Umbilical cord (tissue), 2 donors: Measurements from ENCODE around the gene IGSF5. TPM values are rescaled to one million over a fixed set of nuclear protein-coding genes. Genes with fewer than 3 reads are reported as not detected.
"Not testable (repeated sequence)": the region's sequence is repeated elsewhere in the genome, so short reads cannot be mapped to it uniquely, and the experiment has no call there.

Source experiments
- DNase-seq: peaks from one replicate; pipeline ENCODE4 v3.0.0-alpha.2; 2015; ENCODE audit warnings: low spot score
- total RNA-seq: library from RNA; depleted of rRNA; stranded (reverse); fragments of >200 nt; gene quantifications from one replicate; pipeline ENCODE4 v1.2.3, GENCODE V29; 2014; ENCODE audit warnings: low replicate concordance; ENCODE audit not compliant: insufficient read depth

Gene IGSF5
- total RNA-seq, 1 donor from 2014 or later: 2.6 TPM

DNA sequence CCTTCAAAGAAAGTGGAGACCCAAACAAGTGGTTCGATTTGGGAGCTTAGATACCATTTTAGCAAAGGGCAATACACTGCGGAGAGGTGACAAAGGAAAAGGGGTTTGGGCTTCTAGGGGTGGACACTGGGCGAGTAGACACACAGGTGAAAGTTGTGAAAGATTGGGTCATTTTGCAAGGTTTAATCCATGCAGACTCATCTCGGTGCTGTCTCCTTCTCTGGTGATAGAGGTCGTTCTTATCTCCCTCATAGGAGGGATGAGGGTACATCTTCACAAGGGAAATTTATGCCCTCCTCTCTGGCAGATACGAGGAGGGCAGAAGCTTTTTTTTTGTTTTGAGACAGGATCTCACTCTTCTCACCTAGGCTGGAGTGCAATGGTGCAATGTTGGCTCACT is 6.4 kb upstream of the IGSF5 start:
- no peak for DNase-seq

DNA sequence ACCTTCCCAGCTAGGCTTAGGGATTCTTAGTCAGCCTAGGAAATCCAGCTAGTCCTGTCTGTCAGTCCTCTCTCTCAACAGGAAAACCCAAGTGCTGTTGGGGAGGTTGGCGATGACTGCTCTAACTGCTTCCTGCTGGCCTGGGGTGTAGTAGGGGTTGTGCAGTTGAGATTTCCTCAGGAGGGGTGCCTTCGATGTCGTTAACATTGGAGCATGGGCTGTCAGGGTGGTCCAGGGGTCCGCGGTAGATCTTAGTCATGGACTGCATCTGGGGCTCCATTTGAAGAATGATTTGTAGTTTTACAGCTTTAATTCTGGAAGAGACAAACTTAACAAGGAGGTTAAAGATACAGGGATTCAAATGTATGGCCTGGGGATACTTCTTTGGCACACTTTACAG is 5.5 kb upstream of the IGSF5 start:
- not testable (repeated sequence) for DNase-seq

DNA sequence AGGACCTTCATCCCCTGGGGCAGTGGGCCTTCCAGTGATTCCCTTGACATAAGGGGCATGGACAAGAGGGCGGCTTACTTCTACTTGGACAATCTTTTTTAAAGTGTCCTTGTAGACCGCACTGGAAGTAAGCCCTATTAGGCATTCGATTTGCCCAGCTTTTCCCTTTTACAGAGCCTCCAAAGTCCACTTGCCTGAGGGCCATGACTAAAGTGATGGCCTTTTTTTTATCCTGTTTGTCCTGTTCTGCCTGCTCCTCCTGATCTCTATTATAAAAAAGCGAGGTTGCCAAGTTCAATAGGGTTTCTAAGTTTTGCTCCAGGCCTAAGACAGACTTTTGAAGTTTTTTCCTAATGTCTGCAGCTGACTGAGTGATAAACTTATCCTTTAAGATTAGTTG is 2.4 kb upstream of the IGSF5 start:
- peak; percentile 42 for DNase-seq

DNA sequence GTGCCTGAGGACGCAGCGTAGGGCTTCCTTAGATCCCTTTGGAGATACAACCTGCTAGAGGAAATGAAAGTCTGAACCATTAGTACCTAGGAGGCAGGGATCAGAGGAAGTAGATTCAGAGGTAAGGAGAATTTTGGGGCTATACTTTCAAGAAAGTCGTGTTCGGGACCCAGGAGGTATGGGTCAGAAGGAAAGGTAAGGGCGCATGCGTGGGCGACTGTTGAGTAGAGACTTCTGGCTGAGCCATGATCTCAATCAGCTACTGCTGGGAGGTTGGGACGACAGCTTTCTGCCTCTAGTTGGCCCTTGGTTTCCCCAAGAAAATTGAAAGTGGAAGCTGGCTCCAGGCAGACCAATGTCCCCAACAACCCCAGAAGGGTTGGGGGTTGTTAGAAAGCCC is 349 bp downstream of the IGSF5 start:
- not testable (repeated sequence) for DNase-seq

DNA sequence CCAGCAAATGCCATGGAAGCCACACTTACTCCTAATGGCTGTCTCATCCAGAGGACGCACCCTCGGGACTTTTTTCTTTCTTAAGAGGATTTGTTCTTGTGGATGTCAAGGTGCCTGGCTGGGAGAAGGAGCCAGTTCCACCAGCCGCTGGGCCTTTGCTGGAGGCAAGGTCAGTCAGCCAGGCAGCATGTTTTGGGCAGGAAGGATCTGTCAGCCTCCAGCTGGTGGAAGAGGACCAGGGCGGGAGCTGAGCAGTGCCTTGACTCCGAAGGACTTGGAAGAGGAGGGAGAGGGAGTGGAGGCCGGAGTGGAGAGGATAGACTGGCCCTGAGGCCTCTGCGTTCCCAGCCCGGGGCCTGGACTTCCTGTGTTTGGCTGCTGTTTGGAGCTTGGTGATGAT is 5.7 kb downstream of the IGSF5 start:
- no peak for DNase-seq

DNA sequence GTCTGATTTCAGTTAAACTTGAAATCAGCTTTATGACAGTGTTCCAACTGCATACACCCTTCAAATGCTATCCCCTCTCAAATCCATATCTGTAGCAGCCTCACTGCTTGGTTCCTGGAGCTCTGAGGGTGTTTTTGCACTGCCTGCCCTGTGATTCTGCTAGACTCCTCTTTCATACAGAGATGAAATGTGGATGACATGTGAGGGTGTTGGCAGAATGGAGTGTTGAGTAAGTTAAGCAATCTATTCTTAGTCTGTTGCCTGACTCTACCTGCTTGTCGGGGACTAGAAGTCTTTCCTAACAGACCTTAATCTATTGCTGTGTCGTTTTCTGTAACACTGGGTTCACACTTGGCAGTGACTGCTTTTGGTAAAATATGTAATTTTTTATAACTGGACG is 9.8 kb downstream of the IGSF5 start:
- DNase-seq: no peak

DNA sequence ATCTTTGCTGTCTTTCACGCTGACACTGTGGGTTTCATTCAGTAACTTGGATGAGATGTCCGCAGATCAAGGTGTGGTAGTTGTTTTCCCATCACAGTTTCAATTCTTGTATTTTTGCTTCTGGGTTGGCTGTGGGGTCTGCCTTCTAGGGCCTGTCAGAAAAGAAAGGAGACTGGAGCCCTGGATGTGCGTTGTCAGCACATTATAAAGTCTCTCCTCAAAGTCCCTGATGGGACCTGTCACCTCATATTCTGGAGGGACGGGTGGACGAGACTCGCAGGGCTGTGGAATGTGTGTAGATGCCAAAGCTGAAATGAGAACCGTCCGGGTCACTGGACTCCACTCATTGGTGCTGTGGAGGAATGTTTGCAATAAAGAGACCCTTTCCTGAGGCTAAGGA is 11.3 kb downstream of the IGSF5 start:
- DNase-seq: no peak

DNA sequence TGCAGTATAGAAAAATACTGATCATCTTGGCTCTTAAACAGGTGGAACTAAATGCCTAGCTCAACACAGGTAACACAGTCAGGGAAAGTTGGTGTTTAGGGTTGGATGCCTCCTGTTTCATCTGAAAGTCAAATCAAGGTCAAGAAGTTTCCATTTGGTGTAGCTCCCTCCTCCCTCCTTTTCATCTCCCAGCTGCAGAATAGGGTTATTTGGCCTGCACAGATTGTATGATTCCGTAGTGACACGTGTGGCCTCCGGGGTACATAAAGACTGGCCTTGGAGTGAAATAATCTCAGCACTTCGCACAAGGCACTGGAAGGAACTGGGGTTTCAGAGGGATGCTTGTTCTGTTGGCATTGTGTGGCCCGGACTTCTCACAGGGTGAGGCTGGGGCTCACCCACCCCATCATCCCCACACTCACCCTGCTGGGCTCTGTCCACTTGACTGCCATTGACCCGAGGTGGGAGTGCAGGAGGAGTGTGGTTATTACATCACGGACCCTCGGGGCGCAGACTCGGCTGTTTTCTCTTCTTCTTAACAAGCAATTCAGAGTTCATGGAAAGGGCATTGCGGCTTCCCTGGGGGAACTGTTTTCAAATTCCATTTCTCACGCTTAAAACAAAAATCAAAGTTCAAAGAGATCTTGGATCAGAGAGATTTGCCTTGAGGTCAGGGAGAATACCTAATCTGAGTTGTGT is 18.4 kb downstream of the IGSF5 start:
- peak; percentile 38 for DNase-seq

DNA sequence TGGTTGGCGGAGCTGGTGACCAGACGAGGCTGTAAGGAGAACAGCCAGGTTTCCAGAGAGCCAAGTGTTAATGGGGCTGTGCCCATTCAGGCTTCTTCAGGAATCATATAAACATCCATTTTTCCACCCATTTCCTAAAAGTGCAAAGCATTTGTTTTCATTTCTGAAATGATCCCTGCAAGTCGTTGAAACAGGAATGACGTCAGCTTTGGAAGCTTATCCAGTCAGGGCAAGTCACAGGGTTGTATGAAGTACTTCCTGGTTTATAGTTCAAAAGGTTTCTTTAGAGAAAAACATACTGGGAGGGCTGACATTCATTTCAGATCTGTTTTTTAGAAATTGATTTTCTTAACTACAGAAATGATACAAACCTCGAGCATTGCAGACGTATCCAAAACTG is 29.2 kb downstream of the IGSF5 start:
- DNase-seq: peak; percentile 33

DNA sequence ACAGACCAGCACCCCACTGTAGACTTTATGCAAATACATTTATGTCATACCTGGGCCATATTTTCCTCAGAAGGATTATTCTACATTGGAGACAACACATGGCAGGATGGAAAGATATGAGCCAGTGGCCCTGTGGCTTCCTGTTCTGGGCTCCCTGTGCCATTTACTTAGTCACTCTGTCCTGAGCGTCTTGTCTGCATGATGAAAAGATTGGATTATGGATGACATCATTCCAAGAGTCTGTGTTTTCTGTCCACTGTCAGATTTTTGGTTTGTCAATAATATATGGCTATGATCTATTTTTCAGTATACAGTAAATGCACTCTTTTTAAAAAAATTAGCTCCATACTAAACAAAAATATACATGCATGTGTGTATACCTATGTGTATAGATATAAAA is 30.8 kb downstream of the IGSF5 start:
- DNase-seq: no peak

DNA sequence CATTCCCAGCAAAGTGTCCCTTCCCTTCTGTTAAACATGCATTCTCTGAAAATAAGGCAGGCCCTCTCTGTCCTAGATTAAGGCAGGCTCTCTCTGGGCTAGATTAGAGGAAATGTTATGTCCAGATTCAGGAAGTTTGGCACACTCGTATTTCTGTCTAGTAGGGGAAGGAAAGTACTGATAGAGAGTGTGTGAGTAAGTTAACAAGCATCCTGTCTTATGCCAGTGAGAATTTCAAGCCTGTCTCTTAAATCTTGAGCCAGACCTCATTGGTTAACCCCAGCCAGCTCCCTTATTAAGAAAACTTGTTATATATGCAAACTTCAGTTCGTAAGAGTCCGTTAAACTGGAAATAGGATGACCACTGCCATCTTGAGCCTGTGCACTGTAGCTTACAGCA is 31.6 kb downstream of the IGSF5 start:
- peak; percentile 84 for DNase-seq

DNA sequence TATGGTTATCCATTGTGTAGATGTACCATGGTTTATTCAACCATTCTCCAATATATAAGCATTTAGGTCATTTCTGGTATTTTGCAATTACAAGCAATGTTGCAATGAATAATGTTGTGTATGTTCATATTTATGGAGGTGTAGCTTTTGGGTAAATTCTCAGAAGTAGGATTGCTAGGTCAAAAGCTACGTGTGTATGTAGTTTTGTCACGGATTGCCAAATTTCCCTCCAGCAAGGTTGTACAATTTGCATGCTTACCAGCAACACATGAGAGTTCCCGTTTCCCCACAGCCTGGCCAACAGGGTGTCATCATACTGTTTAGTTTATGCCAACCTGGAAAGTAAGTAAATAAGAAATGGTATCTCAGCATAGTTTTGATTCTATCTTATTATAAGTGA is 36.3 kb downstream of the IGSF5 start:
- no peak for DNase-seq

DNA sequence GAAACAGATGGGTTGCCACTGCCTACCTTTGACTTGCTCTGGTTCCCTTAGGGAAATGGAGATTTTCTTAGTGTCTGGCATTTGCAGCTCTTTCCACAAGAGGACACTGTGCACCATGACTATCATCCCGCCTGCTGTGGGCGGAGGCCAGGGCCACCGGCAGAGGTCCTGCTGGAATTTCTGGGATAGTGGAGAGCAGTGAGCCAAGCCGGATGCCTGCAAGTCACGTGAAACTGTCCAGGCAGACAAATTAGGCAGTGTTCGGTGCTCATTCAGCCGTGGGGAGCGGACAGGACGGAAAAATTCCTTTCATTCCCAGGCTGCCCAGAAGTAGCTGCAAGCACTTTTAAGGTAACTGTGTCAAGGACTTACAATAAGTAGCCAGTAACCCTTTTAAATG is 43.4 kb downstream of the IGSF5 start:
- DNase-seq: peak; percentile 87

DNA sequence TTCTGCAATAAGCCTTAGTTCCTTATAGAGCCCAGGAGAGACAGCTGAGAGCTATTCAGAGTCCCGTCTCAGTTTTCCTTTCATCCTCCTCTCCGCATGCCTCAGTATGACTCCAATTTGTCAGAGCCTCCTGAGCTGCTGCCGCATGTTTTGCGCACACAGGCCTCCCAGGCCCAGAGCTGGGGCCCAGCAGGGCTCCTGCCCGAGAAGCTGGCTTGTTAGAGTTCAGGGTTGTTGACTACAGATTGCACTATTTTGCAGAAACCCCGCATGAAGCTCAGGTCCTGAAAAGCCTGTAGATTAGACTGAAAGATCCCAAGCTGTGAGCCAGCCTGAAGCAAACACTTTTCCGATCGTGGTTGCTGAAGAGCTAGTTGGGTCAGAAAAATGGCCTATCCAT is 51.5 kb downstream of the IGSF5 start:
- DNase-seq: no peak

DNA sequence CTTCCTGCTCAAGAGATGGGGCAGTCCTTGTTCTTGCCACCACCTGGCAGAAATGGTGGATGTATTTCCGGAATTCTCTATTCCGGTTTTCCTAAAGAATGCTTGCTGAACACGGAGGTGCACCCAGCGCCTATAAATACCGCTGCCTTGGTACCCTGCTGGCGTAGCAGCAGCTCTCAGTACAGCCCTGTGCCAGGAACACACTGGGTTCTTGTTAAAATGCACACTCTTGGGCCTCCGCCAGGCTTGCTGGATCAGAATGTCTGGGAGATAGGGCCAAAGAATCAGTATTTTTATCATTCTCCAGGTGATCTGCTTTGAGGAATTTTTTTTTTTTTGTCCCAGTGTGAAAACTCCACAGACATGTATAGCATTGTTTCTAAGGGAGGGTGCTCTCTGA is 54.2 kb downstream of the IGSF5 start:
- DNase-seq: no peak

DNA sequence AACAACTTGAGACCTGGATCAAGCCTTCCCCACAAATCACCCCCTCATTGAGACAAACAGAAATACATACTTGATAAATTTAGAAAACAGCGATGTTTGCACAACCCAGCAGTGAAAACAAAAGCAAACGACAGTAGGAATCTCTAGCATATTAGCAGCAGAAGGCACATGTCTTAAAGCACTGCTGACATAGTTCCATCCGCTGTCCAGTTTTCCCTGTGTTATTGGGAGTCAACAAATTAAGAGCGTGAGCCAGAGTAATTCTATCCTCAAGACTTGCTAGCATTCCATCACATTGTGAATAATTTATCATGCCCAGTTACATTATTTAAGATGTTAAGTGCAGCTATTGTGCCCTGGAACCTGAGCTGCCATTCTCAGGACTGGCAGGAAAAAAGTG is 55.3 kb downstream of the IGSF5 start:
- no peak for DNase-seq

DNA sequence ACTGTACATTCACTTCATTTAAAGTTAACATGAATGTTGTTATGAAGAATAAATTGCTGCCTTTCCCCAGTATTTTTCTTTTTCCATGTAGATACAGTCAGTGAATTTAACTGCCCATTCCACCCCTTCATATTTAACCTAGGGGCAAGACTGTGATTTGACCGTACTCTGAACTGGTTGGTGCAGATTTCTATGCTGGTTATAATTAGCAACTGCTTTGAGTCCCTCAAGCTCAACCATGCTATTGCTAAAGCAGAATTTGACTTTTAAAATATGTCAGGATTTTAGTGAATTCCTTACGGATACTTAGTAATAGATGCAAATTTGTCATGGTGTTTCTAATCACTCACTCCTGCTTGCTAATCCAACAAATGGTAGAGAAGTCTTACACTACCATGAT is 57.2 kb downstream of the IGSF5 start:
- no peak for DNase-seq

DNA sequence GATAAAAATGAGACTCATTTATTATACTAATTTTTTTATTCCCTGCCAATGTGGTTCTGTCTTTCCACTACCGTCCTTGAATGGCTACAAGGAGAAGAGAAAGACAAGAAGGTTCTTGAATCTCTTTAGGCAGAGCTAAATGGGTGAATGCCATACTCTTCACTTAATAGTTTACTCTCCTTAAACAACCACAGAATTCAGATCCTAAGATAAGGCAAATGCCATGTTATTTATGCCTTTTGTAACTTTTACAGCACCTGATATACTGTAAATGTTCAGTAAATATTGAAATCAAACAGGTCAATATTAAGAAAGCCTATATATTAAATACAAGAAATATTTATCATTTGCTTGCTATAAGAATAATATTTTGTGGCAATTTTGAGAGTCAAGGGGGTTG is 58.4 kb downstream of the IGSF5 start:
- no peak for DNase-seq

DNA sequence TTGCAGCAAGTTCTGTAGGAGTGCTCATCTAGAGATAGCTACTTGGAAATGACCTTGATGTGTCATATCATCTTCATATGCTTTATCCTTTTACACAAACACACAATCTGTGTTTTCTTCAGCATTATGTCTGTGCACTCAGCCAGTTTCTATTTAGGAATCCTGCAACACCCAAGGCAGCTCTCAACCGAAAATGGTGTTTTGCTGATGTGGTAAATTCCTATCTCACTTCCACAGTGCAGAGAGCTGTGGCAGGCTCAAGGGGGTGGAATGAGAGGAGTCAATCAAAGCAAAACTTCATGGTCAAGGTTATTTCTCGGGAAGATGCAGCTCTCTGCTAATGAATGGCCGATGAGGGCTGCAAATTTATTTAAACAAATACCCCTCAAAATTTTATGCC is 59.3 kb downstream of the IGSF5 start:
- DNase-seq: no peak

DNA sequence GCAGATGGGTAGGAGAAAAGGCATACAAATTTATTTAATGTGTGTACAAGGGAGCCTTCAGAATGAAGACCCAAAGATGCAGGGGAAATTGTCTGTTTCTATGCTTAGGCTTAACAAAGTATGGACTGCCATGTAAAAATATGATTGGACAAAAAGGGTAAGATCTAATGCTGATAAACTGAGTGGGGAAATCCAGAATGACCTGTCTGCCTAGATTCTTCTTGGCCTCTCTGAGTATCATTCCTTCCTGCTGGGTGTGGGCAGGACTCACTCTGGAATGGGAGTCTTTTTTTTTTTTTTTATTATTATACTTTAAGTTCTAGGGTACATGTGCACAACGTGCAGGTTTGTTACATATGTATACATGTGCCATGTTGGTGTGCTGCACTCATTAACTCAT is 61.0 kb downstream of the IGSF5 start:
- DNase-seq: peak; percentile 47

DNA sequence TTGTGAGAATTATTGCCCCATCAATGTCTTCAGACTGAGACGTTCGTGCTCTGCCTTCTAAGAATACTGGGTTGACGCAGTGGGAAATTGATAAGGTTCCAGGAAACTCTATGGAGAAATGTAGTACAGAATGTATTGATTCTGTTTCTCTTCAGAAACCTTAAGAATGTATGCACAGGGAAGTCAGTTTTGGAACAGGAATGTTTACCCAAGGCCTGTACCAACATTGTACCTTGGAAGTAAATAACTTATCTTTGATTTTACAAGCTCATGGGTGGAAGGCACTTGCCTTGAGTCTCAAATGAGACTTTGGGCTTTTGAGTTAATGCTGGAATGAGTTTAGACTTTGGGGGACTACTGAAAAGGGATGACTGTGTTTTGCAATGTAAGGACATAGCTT is 62.8 kb downstream of the IGSF5 start:
- no peak for DNase-seq

DNA sequence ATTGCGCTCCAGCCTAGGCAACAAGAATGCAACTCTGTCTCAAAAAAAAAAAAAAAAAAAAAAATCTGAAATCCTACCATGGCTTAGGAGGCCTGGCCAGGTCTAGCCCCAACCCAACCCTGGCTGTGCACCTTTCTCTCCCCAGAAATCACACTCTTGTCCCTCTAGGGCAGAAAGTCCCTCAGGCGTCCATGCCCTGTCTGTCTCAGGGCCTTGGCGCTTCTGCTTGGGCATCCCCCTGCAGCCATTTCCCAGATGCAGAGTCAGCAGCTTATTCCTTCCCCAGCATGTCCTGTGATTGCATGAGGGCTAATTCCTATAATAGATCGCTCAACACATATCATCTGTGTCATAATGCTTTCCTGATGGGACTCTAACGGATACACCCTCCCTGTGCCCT is 65.0 kb downstream of the IGSF5 start:
- DNase-seq: no peak

DNA sequence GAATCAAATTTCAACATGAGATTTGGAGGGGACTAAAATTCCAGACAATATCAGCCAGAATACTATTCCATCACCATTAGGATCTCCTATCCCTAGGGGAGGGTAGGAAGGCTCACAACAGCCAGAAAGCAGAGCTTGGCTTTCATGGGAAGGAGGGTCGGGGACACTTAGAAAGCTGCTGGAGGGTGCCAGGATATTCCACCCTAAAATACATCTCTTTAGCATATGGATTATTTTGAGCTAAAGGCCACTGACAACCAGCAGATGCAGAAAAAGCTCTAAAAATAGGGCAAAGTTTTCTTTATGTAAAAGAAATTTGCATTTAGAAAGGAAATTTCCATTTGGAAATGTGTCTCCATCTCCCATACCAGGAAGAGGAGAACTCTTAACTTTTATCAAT is 68.0 kb downstream of the IGSF5 start:
- no peak for DNase-seq

DNA sequence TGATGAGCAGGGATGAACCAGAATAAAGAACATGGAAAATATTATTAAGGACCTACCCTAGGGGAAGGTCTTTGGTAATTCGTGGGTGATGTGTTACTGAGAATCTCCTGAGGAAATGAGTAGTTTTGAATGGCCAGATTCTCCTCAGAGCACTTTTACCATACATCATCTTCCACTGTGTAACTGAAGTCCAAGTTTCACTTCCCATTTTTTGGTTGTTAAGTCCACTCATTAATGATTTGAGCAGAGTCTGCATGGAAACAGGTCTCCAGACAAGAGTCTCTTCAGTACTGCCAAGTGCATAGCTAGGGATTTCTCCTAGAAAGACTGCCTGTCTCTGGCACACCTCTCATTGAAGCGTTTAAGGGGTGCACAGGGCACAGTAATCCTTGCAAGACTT is 73.6 kb downstream of the IGSF5 start:
- no peak for DNase-seq
